ENCODE data around the gene RBPJL.

DNA sequence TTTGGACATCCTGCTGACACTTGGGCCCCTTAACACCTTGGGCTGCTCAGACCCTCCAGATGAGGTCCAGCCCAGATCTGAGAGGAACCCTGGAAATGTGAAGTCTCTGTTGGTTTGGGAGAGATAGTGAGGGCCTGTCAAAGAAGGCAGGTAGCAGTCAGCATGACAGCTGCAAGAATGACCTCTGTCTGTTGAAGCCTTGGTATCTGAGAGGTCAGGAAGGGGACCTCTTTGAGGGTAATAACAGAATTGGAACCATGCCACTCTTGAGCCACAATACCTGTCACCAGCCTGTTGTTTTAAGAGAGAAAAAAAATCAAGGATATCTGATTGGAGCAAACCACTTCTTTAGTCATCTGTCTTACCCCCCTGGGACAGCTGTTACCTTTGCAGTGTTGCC lies 60.5 kb downstream of the RBPJL start:
- TF ChIP-seq, protein P1, sequence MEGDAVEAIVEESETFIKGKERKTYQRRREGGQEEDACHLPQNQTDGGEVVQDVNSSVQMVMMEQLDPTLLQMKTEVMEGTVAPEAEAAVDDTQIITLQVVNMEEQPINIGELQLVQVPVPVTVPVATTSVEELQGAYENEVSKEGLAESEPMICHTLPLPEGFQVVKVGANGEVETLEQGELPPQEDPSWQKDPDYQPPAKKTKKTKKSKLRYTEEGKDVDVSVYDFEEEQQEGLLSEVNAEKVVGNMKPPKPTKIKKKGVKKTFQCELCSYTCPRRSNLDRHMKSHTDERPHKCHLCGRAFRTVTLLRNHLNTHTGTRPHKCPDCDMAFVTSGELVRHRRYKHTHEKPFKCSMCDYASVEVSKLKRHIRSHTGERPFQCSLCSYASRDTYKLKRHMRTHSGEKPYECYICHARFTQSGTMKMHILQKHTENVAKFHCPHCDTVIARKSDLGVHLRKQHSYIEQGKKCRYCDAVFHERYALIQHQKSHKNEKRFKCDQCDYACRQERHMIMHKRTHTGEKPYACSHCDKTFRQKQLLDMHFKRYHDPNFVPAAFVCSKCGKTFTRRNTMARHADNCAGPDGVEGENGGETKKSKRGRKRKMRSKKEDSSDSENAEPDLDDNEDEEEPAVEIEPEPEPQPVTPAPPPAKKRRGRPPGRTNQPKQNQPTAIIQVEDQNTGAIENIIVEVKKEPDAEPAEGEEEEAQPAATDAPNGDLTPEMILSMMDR (IDR thresholded peaks at IDR 0.05): no peak
- TF ChIP-seq POLR2A (IDR thresholded peaks at IDR 0.05): no peak

Measured in testis (tissue), 2 donors.